Transverse colon (tissue), 4 donors: ENCODE measurements around the gene GOLGA3. TPM values are rescaled to one million over a fixed set of nuclear protein-coding genes. Genes with fewer than 3 reads are reported as not detected.
A peak's percentile ranks its signal among the peaks of the same experiment; 100 is the strongest.
"Not testable (repeated sequence)": the region's sequence is repeated elsewhere in the genome, so short reads cannot be mapped to it uniquely, and the experiment has no call there.

Source experiments
- DNase-seq: peaks from one replicate; pipeline ENCODE4 v3.0.0-alpha.2; 2019
- H3K27ac ChIP-seq, 4 donors: fragments of 200-600 bp; sonication (generic); 2 replicates each; pipeline ENCODE4 v1.5.1; 2016 to 2018; ENCODE audit warnings: inconsistent platforms in 4 of 4
- H3K27me3 ChIP-seq: fragments of 200-600 bp; sonication (generic); 2 replicates; pipeline ENCODE4 v1.5.1; 2017; ENCODE audit warnings: inconsistent platforms
- H3K36me3 ChIP-seq, 4 donors: fragments of 200-600 bp; sonication (generic); 2 replicates each; pipeline ENCODE4 v1.5.1; 2017 to 2019; ENCODE audit warnings: inconsistent platforms in 4 of 4
- H3K4me1 ChIP-seq, 4 donors: fragments of 200-600 bp; sonication (generic); 2 replicates each; pipeline ENCODE4 v1.5.1; 2017 to 2020; ENCODE audit warnings: inconsistent platforms in 4 of 4
- H3K4me3 ChIP-seq, 4 donors: fragments of 200-600 bp; sonication (generic); 1 replicate in 1 of 4; 2 replicates in 3 of 4; pipeline versions ENCODE4 v1.5.1 to v1.6.1; 2017 to 2019; ENCODE audit warnings: inconsistent platforms in 4 of 4
- H3K9me3 ChIP-seq, 2 donors: fragments of 200-600 bp; sonication (generic); 2 replicates each; pipeline ENCODE4 v1.5.1; 2017 to 2019; ENCODE audit warnings: inconsistent platforms in 2 of 2
- EP300 ChIP-seq: sonication (generic); formaldehyde crosslinking; IDR thresholded peaks from one replicate; pipeline ENCODE4 v1.6.1; 2017; ENCODE audit warnings: antibody characterized with exemption, low read depth
- POLR2A ChIP-seq: fragments of 450-650 bp; IDR thresholded peaks from one replicate; pipeline ENCODE4 v1.6.1; 2016; ENCODE audit warnings: antibody characterized with exemption, mild to moderate bottlenecking, moderate library complexity
- POLR2AphosphoS5 ChIP-seq, 3 donors: sonication (generic); formaldehyde crosslinking; IDR thresholded peaks; one replicate each; pipeline ENCODE4 v1.6.1; 2016; ENCODE audit warnings: antibody characterized with exemption in 3 of 3
- WGBS, 2 donors: methylation state at CpG; one replicate each; pipeline ENCODE4 v1.1.5; 2018; ENCODE audit warnings: low coverage in 1 of 2; 5-methylcytosine and 5-hydroxymethylcytosine counted together
- in situ Hi-C, 4 donors: fragments of 200-750 bp; cut with MboI; loops; one replicate each; pipeline versions ENCODE4 v1.15.0 to v1.15.1; 2017; ENCODE audit warnings: low sequenced_read_pairs in 3 of 4, low pct_ligation_motif_present in 1 of 4, low pct_unique_long_range_greater_than_20kb in 1 of 4
- intact Hi-C: fragments of 100-400 bp; cut with DNase I; formaldehyde crosslinking; loops from one replicate; pipeline ENCODE4 v1.15.1; 2023; ENCODE audit warnings: low total_unique reads
- total RNA-seq, 4 donors: library from RNA; depleted of rRNA; stranded (reverse); fragments of >200 nt; gene quantifications; one replicate each; pipeline ENCODE4 v1.1.0, GENCODE V29; 2016
- TF ChIP-seq, protein P1 (sequence below), 5 experiments: fragments of 200-600 bp in 3 of 5; fragments of 450-650 bp in 2 of 5; sonication (generic) in 3 of 5; IDR thresholded peaks; 1 replicate in 2 of 5; 2 replicates in 3 of 5; pipeline ENCODE4 v1.5.1; 2016 to 2017; ENCODE audit warnings: antibody characterized with exemption in 5 of 5, inconsistent platforms in 3 of 5, mild to moderate bottlenecking in 2 of 5, moderate library complexity in 1 of 5

GOLGA3 gene, protein sequence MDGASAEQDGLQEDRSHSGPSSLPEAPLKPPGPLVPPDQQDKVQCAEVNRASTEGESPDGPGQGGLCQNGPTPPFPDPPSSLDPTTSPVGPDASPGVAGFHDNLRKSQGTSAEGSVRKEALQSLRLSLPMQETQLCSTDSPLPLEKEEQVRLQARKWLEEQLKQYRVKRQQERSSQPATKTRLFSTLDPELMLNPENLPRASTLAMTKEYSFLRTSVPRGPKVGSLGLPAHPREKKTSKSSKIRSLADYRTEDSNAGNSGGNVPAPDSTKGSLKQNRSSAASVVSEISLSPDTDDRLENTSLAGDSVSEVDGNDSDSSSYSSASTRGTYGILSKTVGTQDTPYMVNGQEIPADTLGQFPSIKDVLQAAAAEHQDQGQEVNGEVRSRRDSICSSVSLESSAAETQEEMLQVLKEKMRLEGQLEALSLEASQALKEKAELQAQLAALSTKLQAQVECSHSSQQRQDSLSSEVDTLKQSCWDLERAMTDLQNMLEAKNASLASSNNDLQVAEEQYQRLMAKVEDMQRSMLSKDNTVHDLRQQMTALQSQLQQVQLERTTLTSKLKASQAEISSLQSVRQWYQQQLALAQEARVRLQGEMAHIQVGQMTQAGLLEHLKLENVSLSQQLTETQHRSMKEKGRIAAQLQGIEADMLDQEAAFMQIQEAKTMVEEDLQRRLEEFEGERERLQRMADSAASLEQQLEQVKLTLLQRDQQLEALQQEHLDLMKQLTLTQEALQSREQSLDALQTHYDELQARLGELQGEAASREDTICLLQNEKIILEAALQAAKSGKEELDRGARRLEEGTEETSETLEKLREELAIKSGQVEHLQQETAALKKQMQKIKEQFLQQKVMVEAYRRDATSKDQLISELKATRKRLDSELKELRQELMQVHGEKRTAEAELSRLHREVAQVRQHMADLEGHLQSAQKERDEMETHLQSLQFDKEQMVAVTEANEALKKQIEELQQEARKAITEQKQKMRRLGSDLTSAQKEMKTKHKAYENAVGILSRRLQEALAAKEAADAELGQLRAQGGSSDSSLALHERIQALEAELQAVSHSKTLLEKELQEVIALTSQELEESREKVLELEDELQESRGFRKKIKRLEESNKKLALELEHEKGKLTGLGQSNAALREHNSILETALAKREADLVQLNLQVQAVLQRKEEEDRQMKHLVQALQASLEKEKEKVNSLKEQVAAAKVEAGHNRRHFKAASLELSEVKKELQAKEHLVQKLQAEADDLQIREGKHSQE (N-terminal part only)
- 100 to 1,000 TPM in 2 of 4 donors, 10 to 100 TPM in 2; 90.9 to 113 (median 99.9) TPM for total RNA-seq

DNA sequence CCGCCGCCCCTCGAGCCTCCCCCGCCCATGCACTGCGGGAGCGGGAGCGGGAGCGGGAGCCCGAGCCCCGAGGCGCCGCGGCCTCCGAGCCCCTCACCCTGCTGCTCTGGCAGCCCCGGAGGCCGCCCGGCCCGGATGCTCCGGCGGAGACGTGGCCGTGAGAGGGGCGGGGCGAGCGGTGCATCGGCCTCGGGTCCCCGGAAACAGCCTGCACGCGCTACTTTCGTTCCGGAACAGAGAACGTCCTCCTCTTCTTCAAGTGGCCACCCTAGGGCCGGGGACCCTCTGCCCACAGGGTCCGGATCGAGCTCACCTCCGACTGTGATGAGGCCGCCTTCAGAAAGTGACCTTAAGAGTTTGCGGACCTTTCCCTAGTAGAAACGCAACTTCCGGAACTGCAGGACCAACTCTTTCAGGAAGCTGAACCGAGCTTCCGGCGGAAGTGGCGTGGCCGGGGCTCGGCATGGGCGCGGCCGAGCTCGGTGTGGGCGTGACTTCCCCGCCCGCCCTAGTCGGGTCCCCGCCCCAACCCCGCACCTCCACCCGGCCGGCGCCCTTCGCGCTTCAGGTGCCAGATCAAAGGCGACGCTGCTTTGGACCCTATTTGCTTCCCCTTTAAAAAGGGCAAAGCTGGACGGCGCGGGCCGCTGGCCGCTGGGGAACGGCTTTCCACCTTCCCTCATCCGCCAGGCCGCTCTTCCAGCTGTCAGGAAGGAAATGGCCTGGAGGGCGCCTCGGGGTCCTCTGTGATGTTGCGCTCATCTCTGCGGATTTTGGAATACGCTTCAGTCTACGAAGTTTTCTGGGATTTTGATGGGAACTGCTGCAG lies at the start of gene GOLGA3:
TSS of gene GOLGA3 (minus strand) at position 164 of the 829 bp plus-strand sequence. CDS start 6,741 bp downstream, outside the sequence.
- Histone ChIP-seq H3K36me3 (peaks cover 0 to 6% (median 0%) of the 10 kb centered on the region in 4 donors), H3K27ac (peak within 1 kb of the TSS; percentile 94 to 97 (median 96)), H3K27me3 (no peaks in the 10 kb centered on the region), H3K9me3 (no peaks in the 10 kb centered on the region), H3K4me1 (peaks cover 14 to 34% (median 18%) of the 10 kb centered on the region in 4 donors), H3K4me3 (peak within 1 kb of the TSS; percentile 53 to 95 (median 74))
- TF ChIP-seq, protein P1, sequence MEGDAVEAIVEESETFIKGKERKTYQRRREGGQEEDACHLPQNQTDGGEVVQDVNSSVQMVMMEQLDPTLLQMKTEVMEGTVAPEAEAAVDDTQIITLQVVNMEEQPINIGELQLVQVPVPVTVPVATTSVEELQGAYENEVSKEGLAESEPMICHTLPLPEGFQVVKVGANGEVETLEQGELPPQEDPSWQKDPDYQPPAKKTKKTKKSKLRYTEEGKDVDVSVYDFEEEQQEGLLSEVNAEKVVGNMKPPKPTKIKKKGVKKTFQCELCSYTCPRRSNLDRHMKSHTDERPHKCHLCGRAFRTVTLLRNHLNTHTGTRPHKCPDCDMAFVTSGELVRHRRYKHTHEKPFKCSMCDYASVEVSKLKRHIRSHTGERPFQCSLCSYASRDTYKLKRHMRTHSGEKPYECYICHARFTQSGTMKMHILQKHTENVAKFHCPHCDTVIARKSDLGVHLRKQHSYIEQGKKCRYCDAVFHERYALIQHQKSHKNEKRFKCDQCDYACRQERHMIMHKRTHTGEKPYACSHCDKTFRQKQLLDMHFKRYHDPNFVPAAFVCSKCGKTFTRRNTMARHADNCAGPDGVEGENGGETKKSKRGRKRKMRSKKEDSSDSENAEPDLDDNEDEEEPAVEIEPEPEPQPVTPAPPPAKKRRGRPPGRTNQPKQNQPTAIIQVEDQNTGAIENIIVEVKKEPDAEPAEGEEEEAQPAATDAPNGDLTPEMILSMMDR (IDR thresholded peaks at IDR 0.05), result no peak
- TF ChIP-seq POLR2A, result peak; percentile 78
- TF ChIP-seq POLR2AphosphoS5 (IDR thresholded peaks at IDR 0.05), result peak; percentile 74 to 93 (median 90)
- peak; percentile 58 for TF ChIP-seq EP300
- intact Hi-C loops (loop anchor here (10.0 kb wide), 1 partner anchor 624 kb away; no protein-coding TSS in a partner anchor), in situ Hi-C loops (no loop called here)
- DNase-seq, result peak; percentile 96
- 6 to 51% methylated on average over 3 to 49 of the region's 78 CpGs for WGBS, 2 donors

DNA sequence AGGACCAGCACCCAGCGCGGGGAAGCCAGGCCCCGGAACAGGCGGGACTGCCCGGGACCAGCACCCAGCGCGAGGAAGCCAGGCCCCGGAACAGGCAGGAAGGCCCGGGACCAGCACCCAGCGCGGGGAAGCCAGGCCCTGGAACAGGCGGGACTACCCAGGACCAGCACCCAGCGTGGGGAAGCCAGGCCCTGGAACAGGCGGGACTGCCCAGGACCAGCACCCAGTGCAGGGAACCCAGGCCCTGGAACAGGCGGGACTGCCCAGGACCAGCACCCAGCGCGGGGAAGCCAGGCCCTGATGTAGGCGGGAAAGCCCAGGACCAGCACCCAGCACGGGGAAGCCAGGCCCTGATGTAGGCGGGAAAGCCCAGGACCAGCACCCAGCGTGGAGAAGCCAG lies 46.0 kb upstream of the GOLGA3 start:
- 92% methylated on average over 21 of the region's 21 CpGs; no CpG with 5 or more reads in 1 of the 2 donors for WGBS, 2 donors
- in situ Hi-C loops, H3K27ac ChIP-seq, H3K4me3 ChIP-seq, intact Hi-C loops, H3K27me3 ChIP-seq, H3K4me1 ChIP-seq, DNase-seq, H3K9me3 ChIP-seq: not testable (repeated sequence)
- H3K36me3 ChIP-seq, result peaks cover 0 to 48% (median 16%) of the 10 kb centered on the region in 4 donors

DNA sequence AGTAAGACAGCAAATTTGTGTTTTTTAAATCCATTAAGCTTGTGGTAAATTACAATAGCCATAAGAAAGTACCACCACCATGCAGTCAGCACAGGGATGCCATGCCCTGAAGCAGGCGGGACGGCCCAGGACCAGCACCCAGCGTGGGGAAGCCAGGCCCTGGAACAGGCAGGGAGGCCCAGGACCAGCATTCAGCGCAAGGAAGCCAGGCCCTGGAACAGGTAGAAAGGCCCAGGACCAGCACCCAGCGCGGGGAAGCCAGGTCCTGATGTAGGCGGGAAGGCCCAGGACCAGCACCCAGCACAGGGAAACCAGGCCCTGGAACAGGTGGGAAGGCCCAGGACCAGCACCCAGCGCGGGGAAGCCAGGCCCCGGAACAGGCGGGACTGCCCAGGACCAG lies 45.5 kb upstream of the GOLGA3 start:
- in situ Hi-C loops, result no loop called here
- 98 to 100% methylated on average over 3 to 11 of the region's 11 CpGs for WGBS, 2 donors

More for the DNA sequence above, 45.5 kb upstream of the GOLGA3 start:
- no peak overlapping the region for H3K4me3 ChIP-seq
- intact Hi-C loops, result no loop called here
- TF ChIP-seq POLR2A (no peak), EP300 (no peak), POLR2AphosphoS5 (IDR thresholded peaks at IDR 0.05) (no peak)
- TF ChIP-seq, protein P1 (IDR thresholded peaks at IDR 0.05), result no peak
- peaks cover 0 to 52% (median 16%) of the 10 kb centered on the region in 4 donors for H3K36me3 ChIP-seq
- H3K4me1 ChIP-seq, result no peaks in the 10 kb centered on the region
- H3K9me3 ChIP-seq, result no peaks in the 10 kb centered on the region
- no peaks in the 10 kb centered on the region for H3K27me3 ChIP-seq
- DNase-seq, result no peak
- H3K27ac ChIP-seq, result no peak overlapping the region
